ENCODE measurements around the gene TPBGL. TPM values are rescaled to one million over a fixed set of nuclear protein-coding genes. Genes with fewer than 3 reads are reported as not detected.
A peak's percentile ranks its signal among the peaks of the same experiment; 100 is the strongest.

TPBGL gene, protein sequence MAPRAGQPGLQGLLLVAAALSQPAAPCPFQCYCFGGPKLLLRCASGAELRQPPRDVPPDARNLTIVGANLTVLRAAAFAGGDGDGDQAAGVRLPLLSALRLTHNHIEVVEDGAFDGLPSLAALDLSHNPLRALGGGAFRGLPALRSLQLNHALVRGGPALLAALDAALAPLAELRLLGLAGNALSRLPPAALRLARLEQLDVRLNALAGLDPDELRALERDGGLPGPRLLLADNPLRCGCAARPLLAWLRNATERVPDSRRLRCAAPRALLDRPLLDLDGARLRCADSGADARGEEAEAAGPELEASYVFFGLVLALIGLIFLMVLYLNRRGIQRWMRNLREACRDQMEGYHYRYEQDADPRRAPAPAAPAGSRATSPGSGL
- total RNA-seq (under 1 TPM in 3 of 4 donors, not detected in 1; 0.09 to 0.25 (median 0.09) TPM), polyA plus RNA-seq (0.05 TPM)
- long read RNA-seq, donor 1, partial matches to known transcripts = 0 of 2 reads
- long read RNA-seq, donor 1, other reads (novel, unspliced or antisense) = 0 of 2 reads
- long read RNA-seq, donor 2, partial matches to known transcripts = 0 of 1 reads
- long read RNA-seq, donor 2, other reads (novel, unspliced or antisense) = 0 of 1 reads
- long read RNA-seq, donor 3 = 0 reads
- long read RNA-seq, donor 4 = 0 reads

DNA sequence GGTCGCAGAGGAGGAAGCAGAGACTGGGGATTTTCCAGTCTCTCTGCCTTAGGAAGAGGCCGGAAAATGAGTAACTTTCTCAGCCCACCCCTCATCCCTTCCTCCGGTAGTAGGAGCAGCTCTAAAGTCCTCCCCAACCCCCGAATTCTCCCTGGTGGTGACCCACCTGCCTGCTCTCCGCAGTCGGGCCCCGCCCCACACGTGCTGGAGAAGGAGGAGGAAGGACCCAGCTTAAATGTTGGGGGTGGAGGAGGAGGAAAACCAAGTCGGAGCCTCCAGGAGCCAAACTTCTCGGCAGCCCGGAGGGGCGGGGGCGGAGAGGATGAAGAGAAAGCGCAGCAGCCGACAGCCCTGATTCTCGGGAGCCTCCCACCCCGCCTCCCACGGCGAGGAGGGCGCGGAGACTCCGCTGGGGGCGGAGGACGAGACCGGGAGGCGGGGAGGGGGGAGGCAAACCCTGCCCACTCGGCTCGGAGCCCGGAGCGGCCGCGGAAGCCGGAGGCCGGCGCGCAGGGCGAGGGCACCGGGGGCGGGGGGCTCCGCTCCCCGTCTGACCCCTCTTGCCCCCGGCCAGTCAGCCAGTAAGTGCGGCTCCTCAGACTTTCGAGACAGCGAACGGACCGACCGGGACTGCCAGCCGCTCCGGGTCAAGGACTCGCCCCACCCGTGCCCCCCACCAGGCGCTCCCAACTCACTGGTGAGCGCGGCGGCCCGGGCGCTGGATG is at the start of gene TPBGL:
Gene TPBGL (plus strand): TSS at position 464 of the 725 bp plus-strand sequence. CDS start 276 bp downstream, outside the sequence.
- no peaks in the 10 kb centered on the region for H3K27me3 ChIP-seq (ENCODE audit: control insufficient read depth, insufficient read depth)
- peak in 2 of 3 donors; percentile 71 for DNase-seq
- 2% methylated on average over 58 of the region's 58 CpGs for WGBS
- H3K4me3 ChIP-seq (ENCODE audit: low read length) = peak within 1 kb of the TSS; percentile 25
- H3K27ac ChIP-seq (ENCODE audit: low read length) = no peak within 1 kb of the TSS
- no peaks in the 10 kb centered on the region for H3K4me1 ChIP-seq (ENCODE audit: control insufficient read depth, insufficient read depth, low read length)
- intact Hi-C loops (cut with DNase I) = loop anchor here in 3 of 4 donors (5.0 to 10.0 kb wide), 4 partner anchors 33 to 316 kb away; no protein-coding TSS in a partner anchor
- no peaks in the 10 kb centered on the region for H3K9me3 ChIP-seq (ENCODE audit: control insufficient read depth, low read length)
- peak; percentile 30 to 32 for ATAC-seq

DNA sequence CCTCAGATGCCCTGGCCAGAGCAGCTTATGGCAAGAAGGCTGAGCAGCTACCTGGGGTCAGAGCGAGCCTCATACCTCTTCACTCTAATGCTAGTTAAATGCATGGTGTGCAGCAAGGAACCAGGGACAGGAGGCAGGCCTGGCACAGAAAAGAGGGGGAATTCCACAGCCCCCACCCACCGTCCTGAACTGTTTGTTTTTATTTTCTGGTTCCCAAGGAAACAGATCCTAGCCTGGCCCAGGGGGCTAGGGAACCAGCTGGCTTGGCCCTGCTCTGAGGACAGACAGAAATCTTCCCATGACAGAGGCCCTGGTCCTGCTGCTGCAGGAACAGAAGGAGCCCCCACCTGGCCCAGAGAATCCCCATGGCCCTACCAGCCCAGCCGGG is 49.2 kb upstream of the TPBGL start:
- intact Hi-C loops (cut with DNase I) = no loop called here
- H3K4me3 ChIP-seq (ENCODE audit: low read length) = no peak overlapping the region
- H3K9me3 ChIP-seq (ENCODE audit: control insufficient read depth, low read length) = no peaks in the 10 kb centered on the region
- H3K27ac ChIP-seq (ENCODE audit: low read length) = no peak overlapping the region
- peak in 1 of 2 donors; percentile 4 for ATAC-seq
- peaks cover 12% of the 10 kb centered on the region for H3K4me1 ChIP-seq (ENCODE audit: control insufficient read depth, insufficient read depth, low read length)
- 39% methylated on average over 3 of the region's 3 CpGs for WGBS
- no peaks in the 10 kb centered on the region for H3K27me3 ChIP-seq (ENCODE audit: control insufficient read depth, insufficient read depth)
- DNase-seq = peak in 1 of 3 donors; percentile 68

DNA sequence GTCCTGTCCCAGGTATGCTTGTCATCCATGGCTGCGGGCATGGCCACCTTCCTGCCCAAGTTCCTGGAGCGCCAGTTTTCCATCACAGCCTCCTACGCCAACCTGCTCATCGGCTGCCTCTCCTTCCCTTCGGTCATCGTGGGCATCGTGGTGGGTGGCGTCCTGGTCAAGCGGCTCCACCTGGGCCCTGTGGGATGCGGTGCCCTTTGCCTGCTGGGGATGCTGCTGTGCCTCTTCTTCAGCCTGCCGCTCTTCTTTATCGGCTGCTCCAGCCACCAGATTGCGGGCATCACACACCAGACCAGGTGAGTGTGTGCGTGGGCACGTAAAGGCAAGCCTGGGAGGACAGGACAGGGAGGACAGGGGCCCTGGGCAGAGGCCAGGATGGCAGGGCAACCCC is 47.3 kb upstream of the TPBGL start:
- 95% methylated on average over 15 of the region's 15 CpGs for WGBS
- ATAC-seq (no peak), DNase-seq (no peak)
- Histone ChIP-seq H3K4me1 (ENCODE audit: control insufficient read depth, insufficient read depth, low read length) (peaks cover 12% of the 10 kb centered on the region), H3K4me3 (ENCODE audit: low read length) (no peak overlapping the region), H3K27ac (ENCODE audit: low read length) (no peak overlapping the region), H3K9me3 (ENCODE audit: control insufficient read depth, low read length) (no peaks in the 10 kb centered on the region), H3K27me3 (ENCODE audit: control insufficient read depth, insufficient read depth) (no peaks in the 10 kb centered on the region)
- intact Hi-C loops (cut with DNase I) = no loop called here

DNA sequence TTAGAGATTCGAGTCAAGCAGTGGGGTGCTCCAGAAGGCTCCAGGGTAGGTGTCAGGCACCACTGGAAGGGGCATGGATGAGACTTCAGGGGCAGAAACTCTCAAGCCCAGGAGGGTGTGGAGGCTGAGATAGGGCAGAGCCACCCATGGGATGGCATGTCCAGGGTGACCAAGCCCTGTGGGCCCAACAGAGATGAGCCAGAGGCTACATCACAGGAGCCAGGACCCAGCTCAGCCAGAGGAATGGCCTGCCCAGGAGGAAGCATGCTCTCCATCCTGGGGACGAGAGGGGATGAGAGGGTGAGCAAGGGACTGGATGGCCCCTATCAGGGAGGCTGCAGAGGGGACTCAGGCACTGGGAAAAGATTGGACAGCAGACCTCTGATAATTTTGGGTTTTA is 46.9 kb upstream of the TPBGL start:
- Histone ChIP-seq H3K4me1 (ENCODE audit: control insufficient read depth, insufficient read depth, low read length) (peaks cover 12% of the 10 kb centered on the region), H3K27ac (ENCODE audit: low read length) (no peak overlapping the region), H3K9me3 (ENCODE audit: control insufficient read depth, low read length) (no peaks in the 10 kb centered on the region), H3K27me3 (ENCODE audit: control insufficient read depth, insufficient read depth) (no peaks in the 10 kb centered on the region), H3K4me3 (ENCODE audit: low read length) (no peak overlapping the region)
- 56% methylated on average over 2 of the region's 2 CpGs for WGBS
- DNase-seq (no peak), ATAC-seq (no peak)
- intact Hi-C loops (cut with DNase I) = no loop called here

DNA sequence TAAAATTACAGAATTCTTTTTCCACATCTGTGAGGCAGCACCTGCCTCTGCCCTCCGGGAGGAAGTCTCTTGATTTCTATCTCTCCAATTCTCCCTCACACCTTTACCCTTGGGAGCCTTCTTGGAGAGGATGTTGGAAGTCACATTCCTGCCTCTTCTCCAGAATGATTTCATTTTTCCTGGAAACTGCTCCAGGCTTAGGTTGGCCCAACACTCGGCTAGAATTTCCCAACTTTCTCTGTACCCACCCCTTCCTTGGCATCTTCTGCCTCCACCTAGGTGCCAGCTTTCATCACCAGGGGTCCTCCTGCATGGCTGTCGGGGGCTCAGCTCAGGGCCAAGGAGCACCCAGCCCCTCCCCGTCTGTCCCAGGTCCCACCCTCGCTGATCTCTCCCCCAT is 46.4 kb upstream of the TPBGL start:
- peak overlapping the region; percentile 7 for H3K27ac ChIP-seq (ENCODE audit: low read length)
- intact Hi-C loops (cut with DNase I) = no loop called here
- H3K9me3 ChIP-seq (ENCODE audit: control insufficient read depth, low read length) = no peaks in the 10 kb centered on the region
- peaks cover 12% of the 10 kb centered on the region for H3K4me1 ChIP-seq (ENCODE audit: control insufficient read depth, insufficient read depth, low read length)
- DNase-seq (no peak), ATAC-seq (peak; percentile 3 to 5)
- H3K27me3 ChIP-seq (ENCODE audit: control insufficient read depth, insufficient read depth) = no peaks in the 10 kb centered on the region
- no peak overlapping the region for H3K4me3 ChIP-seq (ENCODE audit: low read length)
- 37% methylated on average over 5 of the region's 5 CpGs for WGBS

DNA sequence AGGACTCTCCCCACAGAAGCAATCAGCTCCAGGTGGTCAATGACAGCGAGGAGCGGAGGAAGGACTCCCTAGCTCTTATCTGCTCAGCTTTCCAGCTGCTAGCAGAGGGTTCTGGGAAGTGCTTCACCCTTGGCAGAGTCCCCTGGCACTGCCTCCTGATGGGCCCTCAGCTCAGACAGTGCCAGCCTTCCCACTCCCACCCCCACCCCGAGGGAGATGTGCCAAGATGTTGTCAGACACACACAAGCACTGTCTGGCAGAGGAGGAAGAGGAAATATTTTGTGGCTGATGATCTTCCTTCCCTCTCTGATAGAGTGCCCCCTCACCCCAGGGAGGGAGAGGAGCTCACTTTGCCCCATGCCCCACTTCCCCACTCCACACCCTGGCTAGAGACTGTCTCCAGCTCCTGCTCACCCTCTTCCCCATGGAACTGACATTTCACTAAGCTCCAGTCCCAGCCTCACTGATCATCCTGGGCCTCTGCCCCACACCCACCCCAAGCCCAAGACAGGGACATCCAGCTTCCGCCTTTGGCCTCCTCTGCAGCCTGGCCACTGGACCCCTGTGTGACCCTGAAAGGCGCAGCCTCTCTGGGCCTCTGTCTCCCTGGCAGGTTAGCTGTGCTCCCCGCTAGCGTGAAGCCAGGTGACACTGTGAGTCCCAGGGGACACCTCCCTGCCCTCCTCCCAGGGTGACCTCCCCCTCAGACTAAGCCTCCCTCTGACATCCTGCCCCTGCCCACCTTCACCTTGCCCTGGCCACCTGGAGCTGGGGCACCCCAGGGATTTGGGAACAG is 45.2 kb upstream of the TPBGL start:
- Histone ChIP-seq H3K4me1 (ENCODE audit: control insufficient read depth, insufficient read depth, low read length) (peaks cover 10% of the 10 kb centered on the region), H3K27me3 (ENCODE audit: control insufficient read depth, insufficient read depth) (no peaks in the 10 kb centered on the region), H3K4me3 (ENCODE audit: low read length) (no peak overlapping the region), H3K9me3 (ENCODE audit: control insufficient read depth, low read length) (no peaks in the 10 kb centered on the region), H3K27ac (ENCODE audit: low read length) (no peak overlapping the region)
- intact Hi-C loops (cut with DNase I) = no loop called here
- DNase-seq = peak; percentile 81 to 92 (median 89)
- peak; percentile 82 to 88 for ATAC-seq
- 57% methylated on average over 7 of the region's 7 CpGs for WGBS

DNA sequence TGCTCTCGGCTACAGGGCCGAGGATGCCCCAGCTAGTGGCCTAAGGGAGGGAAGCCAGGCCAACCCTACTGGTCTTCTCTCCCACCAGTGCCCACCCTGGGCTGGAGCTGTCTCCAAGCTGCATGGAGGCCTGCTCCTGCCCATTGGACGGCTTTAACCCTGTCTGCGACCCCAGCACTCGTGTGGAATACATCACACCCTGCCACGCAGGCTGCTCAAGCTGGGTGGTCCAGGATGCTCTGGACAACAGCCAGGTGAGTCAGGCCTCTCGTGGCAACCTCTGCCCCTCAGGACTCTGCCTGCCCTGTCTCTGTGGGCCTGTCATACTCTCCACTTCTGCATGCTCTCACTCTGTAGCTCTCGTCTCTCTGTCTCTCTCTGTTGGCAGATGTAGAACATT is 44.1 kb upstream of the TPBGL start:
- no peak for DNase-seq
- Histone ChIP-seq H3K9me3 (ENCODE audit: control insufficient read depth, low read length) (no peaks in the 10 kb centered on the region), H3K27me3 (ENCODE audit: control insufficient read depth, insufficient read depth) (no peaks in the 10 kb centered on the region), H3K4me3 (ENCODE audit: low read length) (no peak overlapping the region), H3K27ac (ENCODE audit: low read length) (no peak overlapping the region), H3K4me1 (ENCODE audit: control insufficient read depth, insufficient read depth, low read length) (peaks cover 7% of the 10 kb centered on the region)
- WGBS = 75% methylated on average over 8 of the region's 8 CpGs
- ATAC-seq = no peak
- intact Hi-C loops (cut with DNase I) = no loop called here

DNA sequence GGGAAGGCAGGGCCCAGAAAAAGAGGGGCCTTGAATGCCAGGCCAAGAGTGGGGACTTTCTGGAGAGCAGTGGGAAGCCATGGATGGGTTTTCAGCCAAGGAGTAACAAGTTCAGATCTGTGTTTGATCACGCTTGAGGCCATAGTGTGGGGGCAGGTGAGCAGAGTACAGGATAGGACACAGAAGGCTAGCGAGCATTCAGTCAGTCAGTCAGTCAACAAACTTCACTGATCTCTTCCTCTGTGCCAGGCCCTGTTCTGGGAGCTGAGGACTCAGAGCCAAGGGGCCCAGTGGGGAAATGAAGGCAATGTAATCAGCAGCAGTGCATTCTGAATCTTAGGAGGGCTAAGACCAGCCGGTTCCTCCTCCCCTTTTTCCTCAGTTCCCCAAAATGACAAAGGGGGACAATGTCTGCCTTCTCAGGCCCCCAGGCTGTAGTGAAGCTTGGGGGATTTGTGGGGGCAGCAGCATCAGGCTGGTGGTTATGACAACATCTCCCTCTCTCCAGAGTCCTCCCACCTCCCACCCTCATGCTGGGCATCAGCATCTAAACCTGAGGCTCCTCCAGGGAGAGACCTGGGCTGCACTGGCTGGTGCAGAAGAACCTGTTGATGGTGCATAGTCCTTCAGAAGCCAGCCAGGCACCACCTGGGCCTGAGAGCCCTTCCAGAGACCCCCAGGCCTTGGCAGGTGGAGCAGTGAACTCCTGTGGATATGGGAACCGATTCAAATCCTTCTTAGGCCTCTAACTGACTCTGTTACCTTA is 42.9 kb upstream of the TPBGL start:
- DNase-seq (no peak), ATAC-seq (no peak)
- WGBS = 93% methylated on average over 4 of the region's 4 CpGs
- intact Hi-C loops (cut with DNase I) = no loop called here
- no peaks in the 10 kb centered on the region for H3K27me3 ChIP-seq (ENCODE audit: control insufficient read depth, insufficient read depth)
- H3K27ac ChIP-seq (ENCODE audit: low read length) = no peak overlapping the region
- H3K4me3 ChIP-seq (ENCODE audit: low read length) = no peak overlapping the region
- no peaks in the 10 kb centered on the region for H3K9me3 ChIP-seq (ENCODE audit: control insufficient read depth, low read length)
- H3K4me1 ChIP-seq (ENCODE audit: control insufficient read depth, insufficient read depth, low read length) = peaks cover 7% of the 10 kb centered on the region

DNA sequence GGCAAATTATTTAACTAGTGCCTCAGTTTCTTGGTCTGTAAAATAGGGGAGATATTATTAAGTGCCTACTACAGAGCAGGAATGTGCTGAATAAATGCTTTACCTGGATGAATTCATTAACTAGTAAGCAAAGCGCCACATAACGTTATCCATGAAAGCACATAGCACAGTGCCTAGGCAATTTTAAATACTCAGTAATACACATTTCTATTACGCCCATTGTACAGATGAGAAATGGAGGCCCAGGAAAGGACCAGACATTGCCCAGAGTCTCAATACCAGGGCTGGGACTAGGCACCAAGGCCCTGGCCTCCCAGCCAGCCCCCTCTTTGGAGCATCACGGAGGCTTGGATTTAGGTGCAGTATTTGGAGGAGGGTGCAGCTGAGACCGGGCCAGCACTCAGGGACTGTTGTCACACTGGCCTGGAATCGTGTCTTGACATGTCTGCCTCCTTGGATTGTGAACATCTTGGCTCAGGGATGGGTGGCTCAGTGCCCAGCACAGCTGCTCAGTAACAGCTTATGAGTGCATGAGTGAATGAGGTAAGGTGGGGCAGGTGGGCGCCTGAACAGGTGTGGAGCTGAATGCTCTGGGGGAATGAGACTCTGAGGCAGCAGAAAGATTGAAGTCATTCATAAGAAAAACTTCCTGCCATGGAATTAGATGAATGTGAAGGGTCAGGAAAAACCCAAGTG is 42.1 kb upstream of the TPBGL start:
- no peak overlapping the region for H3K27ac ChIP-seq (ENCODE audit: low read length)
- 82% methylated on average over 7 of the region's 7 CpGs for WGBS
- H3K4me3 ChIP-seq (ENCODE audit: low read length) = no peak overlapping the region
- H3K27me3 ChIP-seq (ENCODE audit: control insufficient read depth, insufficient read depth) = no peaks in the 10 kb centered on the region
- ATAC-seq (no peak), DNase-seq (peak in 1 of 3 donors; percentile 60)
- H3K4me1 ChIP-seq (ENCODE audit: control insufficient read depth, insufficient read depth, low read length) = peaks cover 7% of the 10 kb centered on the region
- intact Hi-C loops (cut with DNase I) = no loop called here
- no peaks in the 10 kb centered on the region for H3K9me3 ChIP-seq (ENCODE audit: control insufficient read depth, low read length)
